Measurements from ENCODE around the gene KIF16B. TPM values are rescaled to one million over a fixed set of nuclear protein-coding genes. Genes with fewer than 3 reads are reported as not detected.

Gene KIF16B
- total and polyA plus RNA-seq, 9 of the 15 experiments (the other 6 are each of a cell fraction or from before 2014, with no cell fraction given), result 1.00 to 10.6 (median 8.5) TPM

GRCh38 chr20:16518784-16519084 lies 54.5 kb downstream of the KIF16B start (continued):
- TF ChIP-seq SIX5 (IDR thresholded peaks at IDR 0.05; ENCODE audit: borderline replicate concordance in 1 of 2, insufficient read depth in 1 of 2, low read depth in 1 of 2, low read length in 2 of 2) (no peak), ZNF668 (CRISPR knock-in tag; IDR thresholded peaks at IDR 0.05) (no peak), ATF4 (CRISPR knock-in tag; IDR thresholded peaks at IDR 0.05) (no peak), JUNB (CRISPR knock-in tag; conservative IDR thresholded peaks at IDR 0.05) (no peak), YBX1 (IDR thresholded peaks at IDR 0.05) (no peak), TCF3 (CRISPR knock-in tag; IDR thresholded peaks at IDR 0.05) (no peak), POLR3G (IDR thresholded peaks at IDR 0.05; ENCODE audit: extremely low read depth, insufficient read length, insufficient replicate concordance) (no peak), MGA (IDR thresholded peaks at IDR 0.05) (no peak)
